IPS-20b (cell line): ENCODE data around the gene FMNL1.

Experiments
- H3K27ac ChIP-seq: one replicate; pipeline ENCODE4 v1.5.1; 2013; ENCODE audit warnings: low read length
- H3K27me3 ChIP-seq: 2 replicates; pipeline ENCODE4 v1.6.1; 2013; ENCODE audit warnings: mild to moderate bottlenecking, low read length, inconsistent platforms; ENCODE audit not compliant: insufficient read depth
- H3K36me3 ChIP-seq: 2 replicates; pipeline ENCODE4 v1.6.1; 2013; ENCODE audit warnings: low read depth, mild to moderate bottlenecking, inconsistent platforms, low read length, moderate library complexity; ENCODE audit not compliant: insufficient read depth
- H3K4me1 ChIP-seq: 2 replicates; pipeline ENCODE4 v1.6.1; 2013; ENCODE audit warnings: mild to moderate bottlenecking, control low read depth, inconsistent platforms, low read length, moderate library complexity; ENCODE audit not compliant: insufficient read depth
- H3K4me3 ChIP-seq: 2 replicates; pipeline ENCODE4 v1.5.1; 2013; ENCODE audit warnings: mild to moderate bottlenecking, low read length, inconsistent platforms
- H3K9ac ChIP-seq: 2 replicates; pipeline ENCODE4 v1.6.1; 2013; ENCODE audit warnings: low read depth, mild to moderate bottlenecking, inconsistent platforms, low read length, moderate library complexity
- H3K9me3 ChIP-seq: 2 replicates; pipeline ENCODE4 v1.6.1; 2013; ENCODE audit warnings: mild to moderate bottlenecking, low read depth, low read length, inconsistent platforms; ENCODE audit not compliant: insufficient read depth

The FMNL1 gene

GRCh38 chr17:45253879-45254278 lies 32.2 kb downstream of the FMNL1 start:
- H3K27ac ChIP-seq, result no peak overlapping the region
- H3K9ac ChIP-seq, result no peak overlapping the region
- H3K36me3 ChIP-seq, result peaks cover 9% of the 10 kb centered on the region; the same call in 1 of the 2 replicates
- H3K4me3 ChIP-seq, result no peak overlapping the region
- peaks cover 4% of the 10 kb centered on the region for H3K27me3 ChIP-seq
- peaks cover under 1% of the 10 kb centered on the region; the same call in 1 of the 2 replicates for H3K4me1 ChIP-seq
- no peaks in the 10 kb centered on the region for H3K9me3 ChIP-seq

GRCh38 chr17:45255358-45255757 lies 33.7 kb downstream of the FMNL1 start:
- Histone ChIP-seq H3K36me3 (peaks cover 2% of the 10 kb centered on the region; the same call in 1 of the 2 replicates), H3K27ac (no peak overlapping the region), H3K4me1 (no peaks in the 10 kb centered on the region; the same call in 1 of the 2 replicates), H3K9ac (no peak overlapping the region), H3K9me3 (no peaks in the 10 kb centered on the region), H3K27me3 (peaks cover 10% of the 10 kb centered on the region), H3K4me3 (no peak overlapping the region)

GRCh38 chr17:45256114-45256966 lies 34.7 kb downstream of the FMNL1 start:
- Histone ChIP-seq H3K9me3 (no peaks in the 10 kb centered on the region), H3K4me3 (no peak overlapping the region), H3K27me3 (peaks cover 20% of the 10 kb centered on the region), H3K4me1 (peaks cover 2% of the 10 kb centered on the region; the same call in 1 of the 2 replicates), H3K27ac (no peak overlapping the region), H3K36me3 (no peaks in the 10 kb centered on the region), H3K9ac (no peak overlapping the region)

- H3K27me3 ChIP-seq, result peaks cover 23% of the 10 kb centered on the region
- no peak overlapping the region for H3K9ac ChIP-seq
- H3K9me3 ChIP-seq, result no peaks in the 10 kb centered on the region
- H3K36me3 ChIP-seq, result no peaks in the 10 kb centered on the region
- peaks cover 4% of the 10 kb centered on the region; the same call in 1 of the 2 replicates for H3K4me1 ChIP-seq
- H3K4me3 ChIP-seq, result no peak overlapping the region
- no peak overlapping the region for H3K27ac ChIP-seq
Observed at GRCh38 chr17:45257115-45257514, 35.4 kb downstream of the FMNL1 start.

GRCh38 chr17:45258981-45259380 lies 37.3 kb downstream of the FMNL1 start:
- Histone ChIP-seq H3K27ac (no peak overlapping the region), H3K36me3 (no peaks in the 10 kb centered on the region), H3K4me1 (peaks cover 7% of the 10 kb centered on the region; the same call in 1 of the 2 replicates), H3K4me3 (no peak overlapping the region), H3K9ac (no peak overlapping the region), H3K27me3 (peaks cover 32% of the 10 kb centered on the region), H3K9me3 (no peaks in the 10 kb centered on the region)

- no peak overlapping the region for H3K4me3 ChIP-seq
- H3K27me3 ChIP-seq, result peaks cover 32% of the 10 kb centered on the region
- H3K9ac ChIP-seq, result no peak overlapping the region
- no peak overlapping the region for H3K27ac ChIP-seq
- no peaks in the 10 kb centered on the region; the same call in 1 of the 2 replicates for H3K36me3 ChIP-seq
- no peaks in the 10 kb centered on the region for H3K9me3 ChIP-seq
- peaks cover 7% of the 10 kb centered on the region; the same call in 1 of the 2 replicates for H3K4me1 ChIP-seq
Observed at GRCh38 chr17:45260204-45260783, 38.6 kb downstream of the FMNL1 start.

GRCh38 chr17:45261577-45262515 lies 40.2 kb downstream of the FMNL1 start, which contains the start of gene SPATA32:
Gene SPATA32 (minus strand): TSS chr17:45262094. CDS start chr17:45262016, 78 bp downstream.
- peaks cover 7% of the 10 kb centered on the region; the same call in 1 of the 2 replicates for H3K4me1 ChIP-seq
- H3K27ac ChIP-seq, result no peak within 1 kb of the TSS
- peak within 1 kb of the TSS; percentile 46 for H3K9ac ChIP-seq
- no peaks in the 10 kb centered on the region for H3K9me3 ChIP-seq
- peaks cover 32% of the 10 kb centered on the region for H3K27me3 ChIP-seq
- H3K4me3 ChIP-seq, result peak within 1 kb of the TSS; percentile 58
- H3K36me3 ChIP-seq, result peaks cover under 1% of the 10 kb centered on the region

GRCh38 chr17:45262516-45263476 lies 41.1 kb downstream of the FMNL1 start:
- H3K9me3 ChIP-seq, result no peaks in the 10 kb centered on the region
- peaks cover 7% of the 10 kb centered on the region; the same call in 1 of the 2 replicates for H3K4me1 ChIP-seq
- no peak overlapping the region for H3K27ac ChIP-seq
- peak overlapping the region; percentile 58 for H3K4me3 ChIP-seq
- H3K9ac ChIP-seq, result peak overlapping the region; percentile 46; the same call in 1 of the 2 replicates
- H3K36me3 ChIP-seq, result peaks cover 8% of the 10 kb centered on the region
- peaks cover 29% of the 10 kb centered on the region for H3K27me3 ChIP-seq

GRCh38 chr17:45263477-45263860 lies 41.8 kb downstream of the FMNL1 start:
- H3K4me1 ChIP-seq, result peaks cover 7% of the 10 kb centered on the region; the same call in 1 of the 2 replicates
- H3K27ac ChIP-seq, result no peak overlapping the region
- H3K36me3 ChIP-seq, result peaks cover 10% of the 10 kb centered on the region

GRCh38 chr17:45264430-45264829 lies 42.7 kb downstream of the FMNL1 start:
- H3K4me3 ChIP-seq, result no peak overlapping the region
- peaks cover 7% of the 10 kb centered on the region; the same call in 1 of the 2 replicates for H3K4me1 ChIP-seq
- H3K9me3 ChIP-seq, result no peaks in the 10 kb centered on the region
- peaks cover 20% of the 10 kb centered on the region for H3K36me3 ChIP-seq
- H3K27ac ChIP-seq, result no peak overlapping the region
- no peak overlapping the region for H3K9ac ChIP-seq
- H3K27me3 ChIP-seq, result peaks cover 27% of the 10 kb centered on the region

More at GRCh38 chr17:45263477-45263860, 41.8 kb downstream of the FMNL1 start:
- Histone ChIP-seq H3K9ac (no peak overlapping the region), H3K9me3 (no peaks in the 10 kb centered on the region), H3K4me3 (no peak overlapping the region), H3K27me3 (peaks cover 27% of the 10 kb centered on the region)
